Coronary artery (tissue), 2 donors: ENCODE measurements around the gene NYNRIN.
A peak's percentile ranks its signal among the peaks of the same experiment; 100 is the strongest.
"Not testable (repeated sequence)": the region's sequence is repeated elsewhere in the genome, so short reads cannot be mapped to it uniquely, and the experiment has no call there.

Source experiments
- DNase-seq: peaks from one replicate; pipeline ENCODE4 v3.0.0-alpha.2; 2017; ENCODE audit warnings: low spot score
- H3K27ac ChIP-seq, 2 donors: fragments of 200-600 bp; sonication (generic); one replicate each; pipeline ENCODE4 v1.5.1; 2016 to 2019
- H3K4me3 ChIP-seq: fragments of 200-600 bp; sonication (generic); 2 replicates; pipeline ENCODE4 v1.5.1; 2016; ENCODE audit warnings: mild to moderate bottlenecking, moderate library complexity
- CTCF ChIP-seq: fragments of 200-600 bp; sonication (generic); IDR thresholded peaks from one replicate; pipeline ENCODE4 v1.5.1; 2019; ENCODE audit warnings: antibody characterized with exemption

NYNRIN gene

GRCh38 chr14:24439830-24440605, 41.2 kb downstream of the NYNRIN start:
- DNase-seq: no peak
- TF ChIP-seq CTCF: no peak
- H3K4me3 ChIP-seq: no peak overlapping the region
- H3K27ac ChIP-seq: peak overlapping the region in 1 of 2 donors; percentile 35

- TF ChIP-seq CTCF: no peak
- Histone ChIP-seq H3K27ac (peak overlapping the region; percentile 98), H3K4me3 (peak overlapping the region; percentile 80)
- DNase-seq: no peak
These were observed 42.0 kb downstream of the NYNRIN start for GRCh38 chr14:24440606-24441399.

GRCh38 chr14:24441485-24441884, 42.7 kb downstream of the NYNRIN start:
- peak overlapping the region; percentile 80 for H3K4me3 ChIP-seq
- TF ChIP-seq CTCF: no peak
- peak overlapping the region; percentile 98 for H3K27ac ChIP-seq
- DNase-seq: no peak

GRCh38 chr14:24441904-24442239, 43.1 kb downstream of the NYNRIN start:
- no peak for TF ChIP-seq CTCF
- peak overlapping the region; percentile 98 for H3K27ac ChIP-seq
- no peak for DNase-seq
- H3K4me3 ChIP-seq: peak overlapping the region; percentile 80

- DNase-seq: peak; percentile 99
- Histone ChIP-seq H3K27ac (peak within 1 kb of the TSS; percentile 98), H3K4me3 (peak within 1 kb of the TSS; percentile 80)
- TF ChIP-seq CTCF: no peak
These were observed 43.6 kb downstream of the NYNRIN start, which contains the start of gene SDR39U1 for GRCh38 chr14:24442240-24443052. Gene SDR39U1 (minus strand): TSS chr14:24442776. CDS start chr14:24442769, 7 bp downstream.

GRCh38 chr14:24443053-24443665, 44.4 kb downstream of the NYNRIN start:
- Histone ChIP-seq H3K27ac (peak overlapping the region; percentile 98), H3K4me3 (peak overlapping the region; percentile 80)
- no peak for DNase-seq
- no peak for TF ChIP-seq CTCF

- DNase-seq, H3K27ac ChIP-seq, H3K4me3 ChIP-seq: not testable (repeated sequence)
These were observed 52.0 kb downstream of the NYNRIN start for GRCh38 chr14:24450828-24451227.
